Panc1 (cell line): ENCODE data around the gene PAGR1. TPM values are rescaled to one million over a fixed set of nuclear protein-coding genes. Genes with fewer than 3 reads are reported as not detected.
A peak's percentile ranks its signal among the peaks of the same experiment; 100 is the strongest.
"Not testable (repeated sequence)": the region's sequence is repeated elsewhere in the genome, so short reads cannot be mapped to it uniquely, and the experiment has no call there.

Experiments used
- ATAC-seq: fragments of 200-7000 bp; cut with Tn5 transposase; 2 replicates; pipeline ENCODE4 v1.9.1; 2020; ENCODE audit warnings: mild to moderate bottlenecking, moderate library complexity
- BruUV-seq: library from RNA; stranded (reverse); fragments of 400-500 nt; replicated peaks from 2 replicates; lab custom pipeline; 2021; lab: Mats Ljungman, UMichigan
- CTCF ChIA-PET: fragments of 300-600 bp; sonication (Branson Sonifier 250); formaldehyde crosslinking; loops from one replicate; lab custom pipeline; 2022; ENCODE audit warnings: antibody characterized with exemption; lab: Charles Lee
- POLR2A ChIA-PET: fragments of 300-600 bp; sonication (Branson Sonifier 250); formaldehyde crosslinking; loops from one replicate; lab custom pipeline; 2022; ENCODE audit warnings: antibody characterized with exemption; lab: Charles Lee
- DNase-seq: peaks from one replicate; pipeline ENCODE4 v3.0.0-alpha.2; 2010; ENCODE audit warnings: low read depth, low spot score
- H3K27ac ChIP-seq: 2 replicates; pipeline ENCODE4 v1.5.1; 2011; ENCODE audit warnings: mild to moderate bottlenecking, low read length, inconsistent platforms
- H3K27me3 ChIP-seq: fragments of 200-500 bp; sonication (Bioruptor generic); 2 replicates; pipeline ENCODE4 v1.6.0; 2014; ENCODE audit warnings: low read length, inconsistent platforms; ENCODE audit not compliant: control insufficient read depth, insufficient read depth
- H3K36me3 ChIP-seq: fragments of 200-500 bp; sonication (Bioruptor generic); 2 replicates; pipeline ENCODE4 v1.5.1; 2014; ENCODE audit warnings: inconsistent platforms, mild to moderate bottlenecking, low read length, moderate library complexity; ENCODE audit not compliant: control insufficient read depth, insufficient read depth
- H3K4me1 ChIP-seq: 2 replicates; pipeline ENCODE4 v1.5.1; 2011; ENCODE audit warnings: inconsistent platforms, mild to moderate bottlenecking, low read length, moderate library complexity; ENCODE audit not compliant: control insufficient read depth, insufficient read depth
- H3K4me3 ChIP-seq, 2 experiments: 2 replicates each; pipeline ENCODE4 v1.5.1; 2011 to 2012; ENCODE audit warnings: low read depth in 2 of 2, low read length in 2 of 2, mild to moderate bottlenecking in 2 of 2, inconsistent platforms in 1 of 2, moderate library complexity in 1 of 2
- H3K9me3 ChIP-seq: fragments of 200-500 bp; sonication (Bioruptor generic); 2 replicates; pipeline ENCODE4 v1.5.1; 2014; ENCODE audit warnings: low read depth, mild to moderate bottlenecking, inconsistent platforms, low read length, moderate library complexity; ENCODE audit not compliant: control insufficient read depth, insufficient read depth
- POLR2AphosphoS5 ChIP-seq: IDR thresholded peaks from 2 replicates; pipeline ENCODE4 v1.6.1; 2012; ENCODE audit warnings: mild to moderate bottlenecking, low read depth, low read length, moderate library complexity
- REST ChIP-seq, 2 experiments: IDR thresholded peaks; 2 replicates each; pipeline ENCODE4 v1.6.1; 2011 to 2012; ENCODE audit warnings: low read depth in 2 of 2, control low read depth in 1 of 2, low read length in 1 of 2, mild to moderate bottlenecking in 1 of 2, moderate library complexity in 1 of 2; ENCODE audit not compliant: insufficient read depth in 1 of 2
- SIN3A ChIP-seq: IDR thresholded peaks from 2 replicates; pipeline ENCODE4 v1.6.1; 2012; ENCODE audit warnings: low read depth, mild to moderate bottlenecking, low read length, moderate library complexity, borderline replicate concordance; ENCODE audit not compliant: insufficient read depth
- TCF7L2 ChIP-seq: IDR thresholded peaks from 2 replicates; pipeline ENCODE4 v1.6.1; 2011; ENCODE audit warnings: mild to moderate bottlenecking, low read depth, low read length, inconsistent platforms
- in situ Hi-C: cut with HindIII; loops from 2 replicates; pipeline ENCODE4 v1.10.0; 2016; ENCODE audit warnings: low sequenced_read_pairs, low pct_unique_long_range_greater_than_20kb
- intact Hi-C: fragments of 100-400 bp; cut with micrococcal nuclease; formaldehyde crosslinking; loops from one replicate; pipeline ENCODE4 v1.10.0; 2022; ENCODE audit not compliant: unreplicated experiment
- total RNA-seq: library from RNA; stranded (reverse); gene quantifications from one replicate; pipeline ENCODE4 v1.2.1, GENCODE V29; 2021; ENCODE audit not compliant: unreplicated experiment

The PAGR1 gene
- total RNA-seq, 1 experiment from 2014 or later, result 42.5 TPM

- ATAC-seq (peak; percentile 59), DNase-seq (no peak)
- TF ChIP-seq REST (IDR thresholded peaks at IDR 0.05; ENCODE audit: insufficient read depth in 1 of 2, low read depth in 2 of 2, low read length in 1 of 2), result no peak
- no peak for TF ChIP-seq TCF7L2
- TF ChIP-seq SIN3A, result 0 out of 2 replicates have a peak, but pooled peaks have one; percentile 16
- in situ Hi-C loops, result no loop called here
- CTCF ChIA-PET, result interaction anchor here (0.7 kb wide), 1 partner anchor 91 kb away, joined by 3 read pairs; no protein-coding TSS in a partner anchor
- BruUV-seq, result TSS peak; percentile 84
- intact Hi-C loops, result no loop called here
- Histone ChIP-seq H3K27me3 (no peaks in the 10 kb centered on the region), H3K4me3 (peak overlapping the region; percentile 87 to 93), H3K36me3 (no peaks in the 10 kb centered on the region; the same call in 1 of the 2 replicates), H3K27ac (peak overlapping the region; percentile 94), H3K9me3 (no peaks in the 10 kb centered on the region), H3K4me1 (peaks cover 12% of the 10 kb centered on the region)
- POLR2A ChIA-PET, result no interaction called here
Measured at GRCh38 chr16:29790949-29791844, 24.8 kb upstream of the PAGR1 start.

GRCh38 chr16:29791845-29792807, 23.8 kb upstream of the PAGR1 start:
- Histone ChIP-seq H3K9me3 (no peaks in the 10 kb centered on the region), H3K27me3 (no peaks in the 10 kb centered on the region), H3K27ac (peak overlapping the region; percentile 94), H3K36me3 (no peaks in the 10 kb centered on the region; the same call in 1 of the 2 replicates), H3K4me3 (peak overlapping the region; percentile 87 to 93), H3K4me1 (peaks cover 12% of the 10 kb centered on the region)
- intact Hi-C loops (no loop called here), in situ Hi-C loops (no loop called here)
- ATAC-seq (no peak), DNase-seq (no peak)
- POLR2A ChIA-PET, result interaction anchor here (0.6 kb wide), 1 partner anchor 30 kb away, joined by 5 read pairs; no protein-coding TSS in a partner anchor
- BruUV-seq, result no TSS peak
- TF ChIP-seq TCF7L2 (no peak), POLR2AphosphoS5 (no peak)
- CTCF ChIA-PET, result no interaction called here

- H3K9me3 ChIP-seq, H3K36me3 ChIP-seq, in situ Hi-C loops, CTCF ChIA-PET, intact Hi-C loops, DNase-seq, H3K27ac ChIP-seq, H3K27me3 ChIP-seq, H3K4me3 ChIP-seq, ATAC-seq, BruUV-seq: not testable (repeated sequence)
- peaks cover 12% of the 10 kb centered on the region for H3K4me1 ChIP-seq
- POLR2A ChIA-PET, result interaction anchor here (1.5 kb wide), 1 partner anchor 11 kb away, joined by 14 read pairs; no protein-coding TSS in a partner anchor
Measured at GRCh38 chr16:29793153-29793552, 22.8 kb upstream of the PAGR1 start.
